Measurements from ENCODE around the gene PRR7. TPM values are rescaled to one million over a fixed set of nuclear protein-coding genes. Genes with fewer than 3 reads are reported as not detected.

The PRR7 gene
- 8.9 and 11.9 TPM in 2 replicates for total RNA-seq

GRCh38 chr5:177446200-177447065, at the start of gene PRR7:
PRR7 (plus strand) TSS chr5:177446814; CDS start chr5:177455068, 8,254 bp downstream.

GRCh38 chr5:177399997-177400868, 46.4 kb upstream of the PRR7 start, which contains the start of gene PFN3:
PFN3 (minus strand) TSS chr5:177400661; CDS start chr5:177400576, 85 bp downstream.

GRCh38 chr5:177409043-177409801, 37.4 kb upstream of the PRR7 start, which contains the start of gene F12:
F12 (minus strand) TSS chr5:177409564; CDS start chr5:177409527, 37 bp downstream.

GRCh38 chr5:177426566-177427210, 19.9 kb upstream of the PRR7 start, which contains the start of gene GRK6:
GRK6 (plus strand) TSS chr5:177426676; CDS start chr5:177426846, 170 bp downstream.

GRCh38 chr5:177473443-177474001, 26.9 kb downstream of the PRR7 start, which contains the start of gene DBN1:
DBN1 (minus strand) TSS chr5:177473634; CDS start chr5:177473521, 113 bp downstream.

GRCh38 chr5:177497292-177498012, 50.8 kb downstream of the PRR7 start, which contains the start of gene PDLIM7:
PDLIM7 (minus strand) TSS chr5:177497604; CDS start chr5:177496512, 1,092 bp downstream.

Other genes with a start within 250 kb of the PRR7 start
- 11.1 and 11.8 TPM in 2 replicates for gene RAB24, start 143.1 kb upstream of the PRR7 start, total RNA-seq
- 217 TPM in 2 replicates for gene PRELID1, start 143.0 kb upstream of the PRR7 start, total RNA-seq
- 14.4 and 22.3 TPM in 2 replicates for gene MXD3, start 134.9 kb upstream of the PRR7 start, total RNA-seq
- gene LMAN2, start 95.1 kb upstream of the PRR7 start, total RNA-seq = 255 and 380 TPM in 2 replicates
- 7.4 and 10.3 TPM in 2 replicates for gene RGS14, start 88.9 kb upstream of the PRR7 start, total RNA-seq
- not detected in 2 replicates for gene SLC34A1, start 62.4 kb upstream of the PRR7 start, total RNA-seq
- not detected in 2 replicates for gene PFN3, start 46.2 kb upstream of the PRR7 start, total RNA-seq
- 1.7 and 1.9 TPM in 2 replicates for gene F12, start 37.2 kb upstream of the PRR7 start, total RNA-seq
- 30.7 and 38.6 TPM in 2 replicates for gene GRK6, start 20.1 kb upstream of the PRR7 start, total RNA-seq
- gene DBN1, start 26.8 kb downstream of the PRR7 start, total RNA-seq = 204 and 221 TPM in 2 replicates
- gene PDLIM7, start 50.8 kb downstream of the PRR7 start, total RNA-seq = 82.6 and 90.2 TPM in 2 replicates
- 0.86 and 2.8 TPM in 2 replicates for gene DOK3, start 63.0 kb downstream of the PRR7 start, total RNA-seq
- gene DDX41, start 70.1 kb downstream of the PRR7 start, total RNA-seq = 72.4 and 90.8 TPM in 2 replicates
- 21.1 and 30.5 TPM in 2 replicates for gene FAM193B, start 107.7 kb downstream of the PRR7 start, total RNA-seq
- gene TMED9, start 145.4 kb downstream of the PRR7 start, total RNA-seq = 120 and 127 TPM in 2 replicates
- gene B4GALT7, start 153.3 kb downstream of the PRR7 start, total RNA-seq = 23.3 and 27.5 TPM in 2 replicates